Measurements from ENCODE around the gene IFFO2. TPM values are rescaled to one million over a fixed set of nuclear protein-coding genes. Genes with fewer than 3 reads are reported as not detected.

IFFO2 gene
- total RNA-seq (2014; rRNA removed; shearing (Covaris generic)) = 6.2 and 6.4 TPM in 2 replicates
- 7.9 and 8.0 TPM in 2 replicates for polyA plus RNA-seq (2015; cell fraction: cytosol; rRNA removed)
- polyA plus RNA-seq (2015; cell fraction: nucleus; rRNA removed) = 4.9 and 5.7 TPM in 2 replicates

DNA sequence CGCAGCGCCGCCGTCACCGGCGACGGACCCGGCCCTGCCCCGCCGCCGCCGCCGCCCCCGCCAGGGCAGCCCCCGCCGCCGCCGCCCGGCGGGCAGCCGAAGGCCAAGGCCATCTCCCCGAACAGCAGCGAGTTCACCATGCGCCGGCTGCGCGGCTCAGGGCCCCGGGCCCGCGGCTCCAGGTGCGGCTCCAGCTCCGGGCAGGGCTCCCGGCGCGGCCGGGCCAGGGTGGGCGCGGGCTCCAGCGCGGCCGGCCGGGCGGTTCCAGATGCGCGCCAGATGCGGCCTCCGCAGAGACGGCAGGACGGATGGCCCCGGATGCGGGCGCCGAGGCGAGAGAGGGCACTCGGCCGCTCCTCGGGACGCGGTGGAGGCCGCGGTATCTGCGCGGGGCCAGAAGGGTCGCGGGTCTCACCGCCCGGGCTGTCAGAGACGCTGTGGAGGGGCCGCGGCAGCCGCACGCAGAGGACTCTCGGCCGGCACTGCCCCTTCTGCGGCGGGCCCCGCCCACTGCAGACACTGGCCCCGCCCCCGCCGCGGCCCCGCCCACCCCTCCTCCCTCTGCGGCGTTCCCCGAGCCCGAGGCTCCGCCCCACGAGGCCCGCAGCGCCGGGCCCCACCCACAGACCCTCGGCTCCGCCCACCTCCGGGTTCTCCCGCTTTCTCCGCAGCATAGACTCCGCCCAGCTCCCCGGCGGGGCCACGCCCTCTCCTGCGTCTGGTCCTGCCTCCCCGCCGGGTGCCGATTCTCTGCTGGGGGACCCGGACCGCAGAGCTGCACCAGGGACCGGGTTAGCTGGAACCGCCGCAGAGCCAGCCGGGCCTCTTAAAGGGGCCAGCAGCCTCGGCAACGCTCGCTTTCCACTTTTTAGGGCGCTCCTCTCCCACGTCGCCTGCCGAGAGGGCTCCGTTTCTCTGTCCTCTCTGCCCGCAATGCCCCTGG is at the start of gene IFFO2:
TSS of gene IFFO2 (minus strand) at position 484 of the 943 bp plus-strand sequence. CDS start at position 140, 344 bp downstream.
- in situ Hi-C loops (cut with HindIII; ENCODE audit: low pct_unique_long_range_greater_than_20kb, low sequenced_read_pairs) = no loop called here
- DNase-seq (ENCODE audit: low read depth, low spot score) = peak; percentile 89

DNA sequence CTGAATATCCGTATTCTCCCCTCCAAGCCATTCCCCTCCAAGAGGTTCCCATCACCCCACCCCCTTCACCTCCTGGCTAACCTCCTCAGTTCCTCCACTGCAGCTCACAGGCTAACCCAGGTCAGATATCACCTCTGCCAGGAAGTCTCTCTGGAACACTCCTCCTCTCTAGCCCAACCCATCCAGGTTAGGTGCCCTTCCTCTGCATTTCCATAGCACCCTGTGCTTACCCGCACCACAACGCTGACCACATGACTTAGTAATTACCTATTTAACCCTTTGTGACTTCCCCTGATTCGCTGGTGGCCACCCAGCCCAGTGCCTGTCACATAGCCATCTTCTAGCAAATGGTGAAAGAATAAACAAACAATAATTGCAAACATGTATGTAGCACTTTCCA is 49.5 kb upstream of the IFFO2 start:
- no peak for DNase-seq (ENCODE audit: low read depth, low spot score)
- in situ Hi-C loops (cut with HindIII; ENCODE audit: low pct_unique_long_range_greater_than_20kb, low sequenced_read_pairs) = no loop called here

DNA sequence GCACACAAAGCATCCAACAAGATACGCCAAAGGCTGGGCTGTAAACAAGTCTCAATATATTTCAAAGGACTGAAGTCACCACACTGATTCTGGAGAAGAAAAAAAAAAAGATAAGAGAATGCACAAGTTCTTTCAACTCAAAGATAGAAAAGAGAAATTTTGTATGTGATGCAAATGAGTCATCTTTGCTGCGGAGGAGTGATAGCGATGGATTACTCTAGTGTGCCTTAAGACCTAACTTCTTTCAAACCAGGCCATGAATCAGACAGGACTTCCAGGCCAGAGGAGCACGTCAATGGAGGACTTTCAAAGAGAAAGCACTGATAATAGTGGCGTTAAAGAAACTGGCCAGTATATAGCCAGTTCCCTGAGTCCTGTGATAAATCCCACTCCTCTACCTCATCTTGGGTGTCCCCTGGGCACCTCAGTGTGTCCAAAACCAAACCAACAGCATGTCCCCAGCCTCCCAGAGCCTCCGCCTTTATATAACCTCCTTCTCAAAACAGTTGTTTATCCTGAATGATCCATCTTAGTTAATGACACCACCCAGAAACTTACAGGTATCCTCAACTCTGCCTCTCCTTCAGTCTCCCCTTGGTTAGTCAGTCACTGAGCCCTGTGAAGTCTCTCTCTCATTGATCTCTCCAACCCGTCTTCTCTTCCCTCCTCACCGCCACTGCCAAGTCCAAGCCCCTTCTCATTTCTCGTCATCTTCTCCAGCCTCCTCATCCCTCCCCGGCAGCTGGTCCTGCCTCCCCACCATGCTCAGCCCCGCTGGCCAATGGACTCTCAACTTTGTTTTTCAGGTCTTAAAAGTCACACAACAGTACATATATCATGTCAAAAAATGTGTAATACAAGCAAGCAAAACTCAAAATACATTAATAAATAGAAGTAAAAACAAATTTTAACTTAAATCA is 47.2 kb upstream of the IFFO2 start:
- no peak for DNase-seq (ENCODE audit: low read depth, low spot score)
- in situ Hi-C loops (cut with HindIII; ENCODE audit: low pct_unique_long_range_greater_than_20kb, low sequenced_read_pairs) = no loop called here

DNA sequence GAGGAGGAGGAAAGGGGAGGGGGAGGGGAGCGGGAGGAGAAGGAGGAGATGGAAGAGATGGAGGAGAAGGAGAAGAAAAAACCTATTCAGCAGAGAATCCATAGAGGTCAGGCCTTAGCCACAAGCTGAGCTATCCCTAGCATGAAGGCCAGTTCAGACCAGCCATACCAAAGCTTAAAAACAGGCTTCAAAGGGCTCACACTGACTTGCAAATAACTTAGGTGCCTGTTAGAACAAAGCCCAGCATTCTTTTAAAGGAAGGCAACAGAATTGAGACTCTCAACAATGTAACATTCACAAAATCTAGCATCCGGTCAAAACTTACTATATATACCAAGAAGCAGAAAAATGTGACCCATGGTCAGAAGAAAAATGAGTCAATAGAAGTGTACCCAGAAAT is 43.6 kb upstream of the IFFO2 start:
- DNase-seq (ENCODE audit: low read depth, low spot score) = peak; percentile 73
- in situ Hi-C loops (cut with HindIII; ENCODE audit: low pct_unique_long_range_greater_than_20kb, low sequenced_read_pairs) = no loop called here

DNA sequence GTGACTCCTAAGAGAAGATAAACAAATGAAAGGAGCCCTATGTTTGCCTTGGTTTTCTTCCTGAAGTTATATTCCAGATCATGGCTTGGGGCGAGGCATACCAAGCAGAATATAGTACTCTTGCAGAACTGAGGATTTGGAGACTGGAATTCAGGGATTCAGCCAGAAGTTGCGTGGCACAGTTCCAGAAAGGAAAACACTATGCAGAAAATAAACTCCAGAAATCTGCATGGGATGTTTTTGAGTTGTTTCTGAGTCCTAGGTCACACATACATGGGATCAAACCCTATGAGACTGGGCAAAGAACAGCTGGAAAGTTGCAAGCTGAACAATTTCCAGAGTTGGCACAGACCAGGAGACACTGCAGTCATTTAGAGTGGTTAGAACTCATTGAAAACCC is 42.9 kb upstream of the IFFO2 start:
- in situ Hi-C loops (cut with HindIII; ENCODE audit: low pct_unique_long_range_greater_than_20kb, low sequenced_read_pairs) = no loop called here

DNA sequence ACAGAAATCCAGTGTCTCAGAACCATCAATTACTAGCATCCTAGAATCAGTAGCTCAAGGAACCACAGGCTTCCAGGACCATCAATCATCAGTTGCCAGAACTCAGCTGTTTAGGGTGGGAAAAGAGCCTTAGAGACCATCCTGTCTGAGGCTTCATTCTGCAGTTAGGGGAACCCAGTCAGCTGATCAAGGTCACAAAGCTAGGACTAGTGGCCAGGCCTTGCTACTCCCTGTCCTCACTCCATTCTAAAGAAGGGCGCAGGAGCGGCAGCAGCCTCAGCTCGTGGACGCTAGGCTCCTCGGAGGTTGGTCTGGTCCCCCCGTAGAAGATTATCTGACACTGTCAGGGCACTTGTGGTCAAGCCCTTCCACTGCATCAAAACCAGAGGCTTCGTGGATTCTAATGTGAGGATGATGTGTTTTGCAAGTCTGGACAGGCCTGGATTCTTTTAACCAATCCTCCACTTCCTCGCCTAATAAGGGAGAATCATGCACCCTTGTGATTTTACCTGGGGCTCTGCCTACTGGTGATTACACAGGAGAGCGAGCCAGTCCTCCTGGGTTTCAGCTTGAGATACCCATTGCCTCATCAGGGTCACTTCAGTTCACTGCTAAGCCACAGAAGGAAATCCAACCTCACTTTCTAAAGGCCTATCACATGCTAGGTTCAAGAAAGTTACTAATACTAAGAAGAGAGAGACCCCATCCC is 41.7 kb upstream of the IFFO2 start:
- in situ Hi-C loops (cut with HindIII; ENCODE audit: low pct_unique_long_range_greater_than_20kb, low sequenced_read_pairs) = no loop called here
- DNase-seq (ENCODE audit: low read depth, low spot score) = no peak

More for the DNA sequence above, 42.9 kb upstream of the IFFO2 start:
- DNase-seq (ENCODE audit: low read depth, low spot score) = no peak

DNA sequence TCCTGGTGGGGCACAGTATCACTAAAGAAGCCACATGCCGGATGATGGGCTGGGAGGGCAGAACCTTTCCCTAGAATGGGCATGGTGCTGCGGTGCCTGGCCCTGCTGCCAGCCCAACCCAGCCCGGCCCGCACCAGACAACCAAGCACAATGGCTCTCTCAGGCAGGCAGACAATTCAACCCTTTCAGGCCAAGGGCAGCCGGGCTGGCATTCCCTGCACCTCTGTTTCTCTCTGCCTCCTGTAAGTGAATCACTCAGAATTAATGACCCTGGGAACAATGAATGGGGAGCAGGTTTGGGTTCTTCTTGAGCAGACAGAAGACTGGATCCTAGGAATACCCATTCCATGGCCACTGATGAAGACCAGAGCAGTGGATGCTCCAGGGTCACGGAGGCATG is 41.0 kb upstream of the IFFO2 start:
- DNase-seq (ENCODE audit: low read depth, low spot score) = peak; percentile 49
- in situ Hi-C loops (cut with HindIII; ENCODE audit: low pct_unique_long_range_greater_than_20kb, low sequenced_read_pairs) = no loop called here

DNA sequence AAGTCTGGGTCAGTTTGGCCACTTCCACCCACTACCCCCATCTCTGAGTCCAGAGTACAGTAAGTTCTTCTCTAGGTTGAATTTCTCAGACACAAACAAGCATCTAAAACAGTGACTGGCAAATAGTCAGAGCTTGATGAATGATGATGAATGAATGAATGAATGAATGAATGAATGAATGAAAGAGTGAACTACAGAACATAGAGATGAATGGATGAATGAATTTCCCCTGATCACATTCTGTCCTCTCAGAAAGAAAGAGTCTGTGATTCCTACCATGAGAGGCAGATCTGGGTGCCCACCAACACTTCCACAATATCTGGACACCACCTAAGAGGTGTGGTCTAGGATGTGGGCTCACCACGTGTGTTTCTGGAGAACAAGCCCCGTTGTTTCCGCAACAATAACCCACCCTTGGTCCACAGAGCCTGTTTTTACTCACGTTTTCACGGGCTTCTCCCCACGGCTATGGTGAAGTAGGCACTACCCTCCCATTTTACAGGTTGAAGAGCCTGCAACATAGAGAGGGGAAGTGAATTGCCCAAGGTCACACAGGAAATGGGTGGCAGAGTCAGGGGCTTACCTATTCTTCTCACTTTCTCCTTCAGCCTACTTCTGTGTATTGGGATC is 40.2 kb upstream of the IFFO2 start:
- no peak for DNase-seq (ENCODE audit: low read depth, low spot score)
- in situ Hi-C loops (cut with HindIII; ENCODE audit: low pct_unique_long_range_greater_than_20kb, low sequenced_read_pairs) = no loop called here

DNA sequence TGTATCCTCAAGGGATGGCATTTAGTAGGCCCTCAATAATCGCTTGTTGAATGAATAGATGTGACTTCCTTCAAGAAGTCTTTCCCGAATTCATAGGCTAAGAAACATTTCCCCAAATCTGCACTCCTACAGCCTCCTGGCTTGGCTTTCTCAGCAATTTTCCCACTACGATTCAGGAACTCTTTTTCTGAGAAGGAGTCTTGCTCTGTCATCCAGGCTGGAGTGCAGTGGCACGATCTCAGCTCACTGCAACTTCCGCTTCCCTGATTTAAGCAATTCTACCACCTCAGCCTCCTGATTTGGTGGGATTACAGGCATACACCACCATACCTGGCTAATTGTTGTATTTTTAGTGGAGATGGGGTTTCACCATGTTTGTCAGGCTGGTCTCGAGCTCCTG is 37.9 kb upstream of the IFFO2 start:
- DNase-seq (ENCODE audit: low read depth, low spot score) = no peak
- in situ Hi-C loops (cut with HindIII; ENCODE audit: low pct_unique_long_range_greater_than_20kb, low sequenced_read_pairs) = no loop called here

DNA sequence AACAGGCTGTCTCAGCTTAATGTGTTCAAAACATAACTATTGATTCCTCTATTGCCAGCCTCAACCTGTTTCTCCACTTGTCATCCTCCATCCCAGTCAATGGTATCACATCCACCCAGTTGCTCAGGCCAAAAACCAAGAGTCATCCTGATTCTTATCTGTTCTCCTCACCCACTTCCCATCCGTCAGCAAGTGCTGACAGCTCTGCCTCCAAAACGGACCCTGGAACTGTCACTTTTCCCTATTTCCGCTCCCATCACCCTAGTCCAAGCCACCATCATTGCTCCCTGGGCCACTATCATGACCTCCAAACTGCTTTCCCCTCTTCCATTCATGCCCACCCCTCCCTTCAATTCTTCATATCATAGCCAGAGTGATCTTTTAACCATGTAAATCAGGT is 36.2 kb upstream of the IFFO2 start:
- no peak for DNase-seq (ENCODE audit: low read depth, low spot score)
- in situ Hi-C loops (cut with HindIII; ENCODE audit: low pct_unique_long_range_greater_than_20kb, low sequenced_read_pairs) = no loop called here

DNA sequence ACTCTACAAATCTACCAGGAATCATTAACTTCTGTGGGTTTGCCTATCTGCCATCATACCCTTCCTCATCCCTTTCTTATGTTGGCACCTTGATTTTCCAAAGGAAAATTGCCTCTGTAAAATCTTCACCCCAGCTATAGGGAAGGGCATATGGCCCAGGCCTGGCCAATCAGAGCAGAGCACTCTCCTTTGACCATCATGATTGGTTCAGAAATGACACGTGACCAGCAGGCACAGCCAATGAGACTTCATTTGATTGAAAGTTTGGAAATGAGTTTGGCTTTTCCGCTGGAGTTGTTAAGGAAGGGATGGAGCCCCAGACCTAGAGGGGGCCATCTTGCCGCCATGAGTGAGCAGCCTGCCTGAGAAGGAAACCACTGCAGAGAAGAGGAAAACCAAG is 35.1 kb upstream of the IFFO2 start:
- in situ Hi-C loops (cut with HindIII; ENCODE audit: low pct_unique_long_range_greater_than_20kb, low sequenced_read_pairs) = no loop called here
- no peak for DNase-seq (ENCODE audit: low read depth, low spot score)

DNA sequence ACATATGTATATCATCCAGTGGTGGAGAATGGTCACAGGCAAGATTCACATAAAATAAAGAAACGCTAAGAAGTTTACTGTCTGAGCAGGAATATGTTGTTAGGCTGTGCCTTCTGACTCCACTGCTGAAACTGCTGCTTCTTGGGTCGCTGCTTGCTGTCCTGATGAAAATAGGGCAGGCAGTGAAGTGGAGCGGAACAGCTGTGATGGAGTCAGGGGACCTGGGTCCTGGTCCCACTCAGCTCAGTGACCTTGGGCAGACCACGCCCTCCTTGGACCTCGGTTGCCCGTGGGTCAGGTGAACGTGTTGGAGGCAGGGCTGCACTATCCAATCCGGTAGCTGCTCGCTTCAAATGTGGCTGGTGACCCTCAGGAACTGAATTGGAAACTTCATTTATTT is 33.4 kb upstream of the IFFO2 start:
- no peak for DNase-seq (ENCODE audit: low read depth, low spot score)
- in situ Hi-C loops (cut with HindIII; ENCODE audit: low pct_unique_long_range_greater_than_20kb, low sequenced_read_pairs) = no loop called here

DNA sequence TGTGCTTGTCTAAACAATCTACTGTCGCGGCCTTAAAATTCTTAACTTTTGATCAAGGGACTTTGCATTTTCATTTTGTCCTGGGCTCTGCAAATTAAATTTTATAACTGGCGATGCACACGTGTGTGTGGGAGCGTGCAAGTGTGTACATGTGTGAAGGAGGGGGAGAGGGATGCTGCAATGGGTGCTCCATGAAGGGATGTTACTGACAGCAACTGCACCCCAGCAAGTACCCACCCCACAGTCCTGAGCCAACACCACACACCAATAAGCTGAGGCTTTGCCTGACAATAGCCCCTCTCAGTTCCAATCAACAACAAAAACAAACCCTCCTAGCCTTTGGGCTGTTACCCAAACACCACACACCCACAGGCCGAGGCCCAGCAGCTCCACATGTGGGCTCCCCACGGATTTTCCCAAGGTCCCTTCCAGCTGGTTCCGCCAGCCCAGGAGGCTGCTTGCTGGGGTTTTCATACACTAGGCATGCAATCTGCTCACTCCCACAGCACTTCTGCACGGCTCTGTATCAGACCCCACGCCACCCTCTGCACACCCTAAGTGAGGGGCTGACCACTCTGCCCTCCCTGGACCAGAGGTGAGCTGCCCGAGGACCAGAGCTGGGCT is 32.8 kb upstream of the IFFO2 start:
- no peak for DNase-seq (ENCODE audit: low read depth, low spot score)
- in situ Hi-C loops (cut with HindIII; ENCODE audit: low pct_unique_long_range_greater_than_20kb, low sequenced_read_pairs) = no loop called here

DNA sequence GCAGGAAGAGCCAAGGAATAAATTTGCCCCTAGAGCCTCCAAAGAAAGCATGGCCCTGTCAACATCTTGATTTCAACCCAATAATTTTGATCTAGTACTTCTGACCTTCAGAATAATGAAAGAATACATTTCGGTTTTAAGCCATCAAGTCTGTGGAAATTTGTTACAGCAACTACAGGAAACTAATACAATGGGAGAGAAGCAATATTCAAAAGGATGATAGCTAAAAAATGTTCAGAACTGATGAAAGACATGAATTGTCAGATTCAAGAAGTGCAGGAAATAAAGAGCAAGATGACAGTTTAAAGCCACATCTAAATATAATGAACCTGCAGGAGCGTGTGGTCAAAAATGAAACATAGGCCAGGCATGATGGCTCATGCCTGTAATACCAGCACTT is 24.8 kb upstream of the IFFO2 start:
- in situ Hi-C loops (cut with HindIII; ENCODE audit: low pct_unique_long_range_greater_than_20kb, low sequenced_read_pairs) = no loop called here
- no peak for DNase-seq (ENCODE audit: low read depth, low spot score)

DNA sequence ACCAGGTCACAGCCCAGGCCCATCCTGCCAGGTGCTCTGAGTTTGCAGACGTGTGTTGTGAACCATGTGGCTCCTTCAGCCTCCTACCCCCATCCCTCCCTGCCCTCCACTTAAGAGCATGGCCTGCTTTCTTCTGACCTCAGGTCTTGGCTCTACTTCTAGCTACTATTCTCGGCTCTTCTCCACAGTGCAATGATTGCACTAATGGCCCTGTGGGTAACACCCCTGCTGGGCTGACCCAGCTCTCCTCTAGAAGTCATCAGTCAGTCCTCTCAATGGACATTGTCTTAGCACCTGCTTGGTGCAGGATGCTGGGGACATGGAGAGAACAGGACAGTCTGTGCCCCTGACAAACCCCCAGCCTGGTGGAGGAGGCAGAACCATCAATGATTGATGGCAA is 22.2 kb upstream of the IFFO2 start:
- in situ Hi-C loops (cut with HindIII; ENCODE audit: low pct_unique_long_range_greater_than_20kb, low sequenced_read_pairs) = no loop called here
- DNase-seq (ENCODE audit: low read depth, low spot score) = no peak

DNA sequence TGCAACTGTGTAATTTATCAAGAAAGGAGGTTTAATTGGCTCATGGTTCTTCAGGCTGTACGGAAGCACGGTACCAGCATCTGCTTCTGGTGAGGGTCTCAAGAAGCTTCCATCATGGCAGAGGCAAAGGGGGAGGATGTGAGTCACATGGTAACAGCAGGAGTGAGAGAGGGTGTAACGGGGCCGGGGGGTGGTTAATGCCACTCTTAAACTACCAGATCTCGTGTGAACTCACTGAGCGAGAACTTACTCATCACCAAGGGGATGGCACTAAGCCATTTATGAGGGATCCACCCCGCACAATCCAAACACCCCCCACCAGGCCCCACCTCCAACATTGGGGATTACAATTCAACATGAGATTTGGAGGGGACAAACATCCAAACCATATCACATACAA is 21.0 kb upstream of the IFFO2 start:
- in situ Hi-C loops (cut with HindIII; ENCODE audit: low pct_unique_long_range_greater_than_20kb, low sequenced_read_pairs) = no loop called here
- DNase-seq (ENCODE audit: low read depth, low spot score) = no peak

DNA sequence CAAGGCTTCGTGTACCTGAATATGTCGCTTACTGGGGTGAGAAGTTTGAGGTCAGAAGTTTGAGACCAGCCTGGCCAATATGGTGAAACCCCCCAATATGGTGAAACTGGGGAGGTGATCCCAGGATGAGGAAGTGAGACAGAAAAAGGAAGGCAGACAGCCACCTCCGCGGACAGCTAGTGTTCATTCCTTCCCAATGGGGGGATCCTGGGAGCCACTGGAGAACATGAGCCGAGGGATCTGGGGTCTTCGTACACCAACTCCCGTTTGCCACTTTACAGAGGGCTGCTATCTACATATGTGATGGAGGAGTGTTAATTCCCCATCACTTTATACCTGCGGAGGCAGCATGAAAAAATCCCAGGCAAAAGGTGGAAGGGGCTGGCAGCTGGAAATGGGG is 19.6 kb upstream of the IFFO2 start:
- DNase-seq (ENCODE audit: low read depth, low spot score) = no peak
- in situ Hi-C loops (cut with HindIII; ENCODE audit: low pct_unique_long_range_greater_than_20kb, low sequenced_read_pairs) = no loop called here
